ENCODE results near the gene FGD4. TPM values are rescaled to one million over a fixed set of nuclear protein-coding genes. Genes with fewer than 3 reads are reported as not detected.

Gene FGD4
- total and polyA plus RNA-seq, 2 donors (not counting 3 experiments of a cell fraction or from before 2014, with no cell fraction given) = 6.6 to 44.7 TPM

DNA sequence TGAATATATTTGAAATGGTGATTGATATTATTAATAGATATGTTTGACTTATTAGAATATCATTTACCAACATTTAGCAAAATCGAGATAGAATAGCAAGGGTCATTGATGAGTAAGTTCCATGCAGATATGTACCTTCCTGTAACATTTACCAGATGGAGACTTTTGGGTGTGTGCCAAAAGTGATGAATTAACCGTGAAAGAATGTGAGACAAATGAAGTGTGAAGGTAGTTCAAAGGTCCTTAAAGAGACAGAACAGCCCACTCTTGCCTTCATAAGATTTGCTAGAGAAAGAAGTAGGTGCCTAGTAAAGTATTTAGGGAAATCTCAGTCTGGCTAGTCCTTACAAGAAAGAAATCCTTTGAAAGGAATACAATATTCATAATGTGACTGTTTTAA is 45.5 kb downstream of the FGD4 start:
- H3K79me2 ChIP-seq (ENCODE audit: control insufficient read depth, insufficient read depth, low read length) = peaks cover 22% of the 10 kb centered on the region
- peaks cover 44% of the 10 kb centered on the region for H3K4me1 ChIP-seq (ENCODE audit: control insufficient read depth, extremely low read depth, insufficient read depth, low read length)
- TF ChIP-seq FOS (IDR thresholded peaks at IDR 0.05; ENCODE audit: borderline replicate concordance, insufficient read depth, low read length) = peak; percentile 82
- TF ChIP-seq POLR2AphosphoS5 (IDR thresholded peaks at IDR 0.05; ENCODE audit: insufficient read depth, low read depth, low read length) = no peak
- TF ChIP-seq GATA2 (IDR thresholded peaks at IDR 0.05; ENCODE audit: insufficient read depth, insufficient read length, low read depth, low read length) = peak; percentile 37
- peak; percentile 85 for TF ChIP-seq JUN (IDR thresholded peaks at IDR 0.05; ENCODE audit: borderline replicate concordance, insufficient read depth, insufficient read length, low read depth)
- H4K20me1 ChIP-seq (replicated peaks; ENCODE audit: control insufficient read depth, extremely low read depth, insufficient read depth, low read length) = no peaks in the 10 kb centered on the region
- intact Hi-C loops (cut with micrococcal nuclease) = loop anchor here (1.0 kb wide), 2 partner anchors 8 to 9 kb away; no protein-coding TSS in a partner anchor
- POLR2A ChIA-PET = no interaction called here
- no TSS peak for BruUV-seq (replicated peaks)
- H3K4me2 ChIP-seq (ENCODE audit: insufficient read depth, low read length) = peak overlapping the region; percentile 45
- H3K27ac ChIP-seq (ENCODE audit: insufficient read depth, low read depth, low read length) = peak overlapping the region; percentile 67
- CTCF ChIA-PET = no interaction called here
- H2AFZ ChIP-seq (ENCODE audit: low read depth, low read length) = no peak overlapping the region
- peak overlapping the region; percentile 0 for H3K9ac ChIP-seq (replicated peaks; ENCODE audit: extremely low read depth, insufficient read depth, low read length)
- no peaks in the 10 kb centered on the region for H3K27me3 ChIP-seq (ENCODE audit: control insufficient read depth in 2 of 2, insufficient read depth in 2 of 2, low read length in 2 of 2)
- FAIRE-seq (peak; percentile 82), DNase-seq (ENCODE audit: low read depth, low spot score) (peak; percentile 93)
- no peak overlapping the region for H3K4me3 ChIP-seq (replicated peaks in 1 of 3; ENCODE audit: insufficient read depth in 1 of 3, low read depth in 1 of 3, low read length in 3 of 3)
- no peaks in the 10 kb centered on the region for H3K9me1 ChIP-seq (replicated peaks; ENCODE audit: control insufficient read depth, extremely low read depth, insufficient read depth, low read length)
- H3K36me3 ChIP-seq (ENCODE audit: control insufficient read depth in 2 of 2, extremely low read depth in 1 of 2, insufficient read depth in 2 of 2, low read length in 2 of 2) = no peaks in the 10 kb centered on the region
- H3K9me3 ChIP-seq (replicated peaks; ENCODE audit: control insufficient read depth, insufficient read depth, low read length) = no peaks in the 10 kb centered on the region
- dilution Hi-C loops (cut with MboI; ENCODE audit: extremely low pct_ligation_motif_present, low sequenced_read_pairs) = no loop called here

DNA sequence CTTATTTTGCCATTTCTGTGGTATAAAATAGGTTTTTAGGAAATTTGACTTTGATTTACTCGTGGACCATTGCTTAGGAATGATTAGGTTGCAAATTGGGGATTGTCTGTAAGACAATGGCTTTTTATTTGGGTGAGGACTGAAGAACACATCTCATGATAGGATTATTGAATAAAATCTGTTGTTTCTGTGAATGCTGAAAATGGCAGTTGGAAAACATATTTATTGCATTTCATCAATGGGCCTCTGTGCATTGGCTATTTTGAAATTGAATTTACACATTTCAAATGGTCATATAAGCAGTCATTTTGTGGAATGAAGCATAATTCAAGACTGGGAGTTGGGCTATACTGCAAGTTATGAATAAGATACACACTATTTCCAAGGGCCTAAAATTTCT is 46.0 kb downstream of the FGD4 start:
- TF ChIP-seq FOS (IDR thresholded peaks at IDR 0.05; ENCODE audit: borderline replicate concordance, insufficient read depth, low read length) (no peak), GATA2 (IDR thresholded peaks at IDR 0.05; ENCODE audit: insufficient read depth, insufficient read length, low read depth, low read length) (no peak), JUN (IDR thresholded peaks at IDR 0.05; ENCODE audit: borderline replicate concordance, insufficient read depth, insufficient read length, low read depth) (no peak), EZH2 (IDR thresholded peaks at IDR 0.05; ENCODE audit: borderline replicate concordance, low read depth, low read length, severe bottlenecking) (no peak), MYC (IDR thresholded peaks at IDR 0.05; ENCODE audit: low read depth, low read length) (no peak), POLR2AphosphoS5 (IDR thresholded peaks at IDR 0.05; ENCODE audit: insufficient read depth, low read depth, low read length) (no peak), POLR2A (IDR thresholded peaks at IDR 0.05; ENCODE audit: low read depth, low read length) (no peak)
- TF ChIP-seq, protein P1, sequence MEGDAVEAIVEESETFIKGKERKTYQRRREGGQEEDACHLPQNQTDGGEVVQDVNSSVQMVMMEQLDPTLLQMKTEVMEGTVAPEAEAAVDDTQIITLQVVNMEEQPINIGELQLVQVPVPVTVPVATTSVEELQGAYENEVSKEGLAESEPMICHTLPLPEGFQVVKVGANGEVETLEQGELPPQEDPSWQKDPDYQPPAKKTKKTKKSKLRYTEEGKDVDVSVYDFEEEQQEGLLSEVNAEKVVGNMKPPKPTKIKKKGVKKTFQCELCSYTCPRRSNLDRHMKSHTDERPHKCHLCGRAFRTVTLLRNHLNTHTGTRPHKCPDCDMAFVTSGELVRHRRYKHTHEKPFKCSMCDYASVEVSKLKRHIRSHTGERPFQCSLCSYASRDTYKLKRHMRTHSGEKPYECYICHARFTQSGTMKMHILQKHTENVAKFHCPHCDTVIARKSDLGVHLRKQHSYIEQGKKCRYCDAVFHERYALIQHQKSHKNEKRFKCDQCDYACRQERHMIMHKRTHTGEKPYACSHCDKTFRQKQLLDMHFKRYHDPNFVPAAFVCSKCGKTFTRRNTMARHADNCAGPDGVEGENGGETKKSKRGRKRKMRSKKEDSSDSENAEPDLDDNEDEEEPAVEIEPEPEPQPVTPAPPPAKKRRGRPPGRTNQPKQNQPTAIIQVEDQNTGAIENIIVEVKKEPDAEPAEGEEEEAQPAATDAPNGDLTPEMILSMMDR (IDR thresholded peaks at IDR 0.05; ENCODE audit: extremely low read depth in 1 of 2, insufficient read depth in 1 of 2, low read depth in 1 of 2, low read length in 2 of 2) = no peak
- TF ChIP-seq, protein P2, sequence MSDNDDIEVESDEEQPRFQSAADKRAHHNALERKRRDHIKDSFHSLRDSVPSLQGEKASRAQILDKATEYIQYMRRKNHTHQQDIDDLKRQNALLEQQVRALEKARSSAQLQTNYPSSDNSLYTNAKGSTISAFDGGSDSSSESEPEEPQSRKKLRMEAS (IDR thresholded peaks at IDR 0.05; ENCODE audit: insufficient read depth, insufficient read length) = no peak
- Histone ChIP-seq H3K9me3 (replicated peaks; ENCODE audit: control insufficient read depth, insufficient read depth, low read length) (no peaks in the 10 kb centered on the region), H3K9me1 (replicated peaks; ENCODE audit: control insufficient read depth, extremely low read depth, insufficient read depth, low read length) (no peaks in the 10 kb centered on the region), H3K9ac (replicated peaks; ENCODE audit: extremely low read depth, insufficient read depth, low read length) (peak overlapping the region; percentile 0), H3K79me2 (ENCODE audit: control insufficient read depth, insufficient read depth, low read length) (peaks cover 21% of the 10 kb centered on the region), H3K4me1 (ENCODE audit: control insufficient read depth, extremely low read depth, insufficient read depth, low read length) (peaks cover 45% of the 10 kb centered on the region), H4K20me1 (replicated peaks; ENCODE audit: control insufficient read depth, extremely low read depth, insufficient read depth, low read length) (no peaks in the 10 kb centered on the region), H3K27ac (ENCODE audit: insufficient read depth, low read depth, low read length) (peak overlapping the region; percentile 67), H2AFZ (ENCODE audit: low read depth, low read length) (no peak overlapping the region), H3K27me3 (ENCODE audit: control insufficient read depth in 2 of 2, insufficient read depth in 2 of 2, low read length in 2 of 2) (no peaks in the 10 kb centered on the region), H3K36me3 (ENCODE audit: control insufficient read depth in 2 of 2, extremely low read depth in 1 of 2, insufficient read depth in 2 of 2, low read length in 2 of 2) (no peaks in the 10 kb centered on the region), H3K4me2 (ENCODE audit: insufficient read depth, low read length) (peak overlapping the region; percentile 45), H3K4me3 (replicated peaks in 1 of 3; ENCODE audit: insufficient read depth in 1 of 3, low read depth in 1 of 3, low read length in 3 of 3) (no peak overlapping the region)
- dilution Hi-C loops (cut with MboI; ENCODE audit: extremely low pct_ligation_motif_present, low sequenced_read_pairs) = no loop called here
- no peak for DNase-seq (ENCODE audit: low read depth, low spot score)
- no peak for FAIRE-seq
- CTCF ChIA-PET = no interaction called here
- BruUV-seq (replicated peaks) = TSS peak; percentile 15
- intact Hi-C loops (cut with micrococcal nuclease) = loop anchor here (1.0 kb wide), 2 partner anchors 8 to 9 kb away; no protein-coding TSS in a partner anchor
- POLR2A ChIA-PET = no interaction called here

Data from endothelial cell of umbilical vein (primary cell).